MM.1S (cell line): ENCODE measurements around the gene SOWAHC.

Experiments
- CTCF ChIP-seq: fragments of 300-600 bp; sonication (generic); IDR thresholded peaks from 2 replicates; pipeline ENCODE4 v1.5.1; 2016; ENCODE audit warnings: antibody characterized with exemption, low read length, mixed read lengths
- EZH2phosphoT487 ChIP-seq: fragments of 300-600 bp; sonication (generic); IDR thresholded peaks from 2 replicates; pipeline ENCODE4 v1.6.1; 2018; ENCODE audit warnings: antibody characterized with exemption, low read length

- TF ChIP-seq CTCF = no peak
- TF ChIP-seq EZH2phosphoT487 = no peak
Measured at GRCh38 chr2:109616184-109616583, 2.0 kb downstream of the SOWAHC start.
